Naive B cell (primary cell): ENCODE measurements around the gene HRH1. TPM values are rescaled to one million over a fixed set of nuclear protein-coding genes. Genes with fewer than 3 reads are reported as not detected.
"Not testable (repeated sequence)": the region's sequence is repeated elsewhere in the genome, so short reads cannot be mapped to it uniquely, and the experiment has no call there.

ENCODE experiments used
- ATAC-seq, 2 donors: fragments of 150-1000 bp; cut with Tn5 transposase; 2 replicates each; pipeline ENCODE4 v1.10.0; 2021; ENCODE audit warnings: low read depth in 2 of 2, mild to moderate bottlenecking in 2 of 2, moderate library complexity in 2 of 2
- DNase-seq: peaks from one replicate; pipeline ENCODE4 v3.0.0; 2022
- H3K27ac Mint-ChIP-seq, 6 donors: one replicate each; pipeline ENCODE4 v1.8.0; 2020 to 2022; ENCODE audit warnings: mild to moderate bottlenecking in 6 of 6, mixed read lengths in 6 of 6, moderate library complexity in 5 of 6, inconsistent platforms in 2 of 6
- H3K27me3 Mint-ChIP-seq, 3 donors: one replicate each; pipeline ENCODE4 v1.8.0; 2021 to 2022; ENCODE audit warnings: mixed read lengths in 3 of 3, mild to moderate bottlenecking in 1 of 3
- H3K36me3 Mint-ChIP-seq, 2 donors: one replicate each; pipeline ENCODE4 v1.8.0; 2020 to 2022; ENCODE audit warnings: mixed read lengths in 2 of 2, inconsistent platforms in 1 of 2, mild to moderate bottlenecking in 1 of 2
- H3K4me1 Mint-ChIP-seq, 3 donors: one replicate each; pipeline ENCODE4 v1.8.0; 2020 to 2022; ENCODE audit warnings: mixed read lengths in 3 of 3, inconsistent platforms in 1 of 3, mild to moderate bottlenecking in 1 of 3, moderate library complexity in 1 of 3
- H3K4me3 Mint-ChIP-seq, 8 donors: one replicate each; pipeline ENCODE4 v1.8.0; 2020 to 2022; ENCODE audit warnings: mild to moderate bottlenecking in 8 of 8, mixed read lengths in 8 of 8, moderate library complexity in 8 of 8, inconsistent platforms in 2 of 8
- H3K9me3 Mint-ChIP-seq, 7 donors: one replicate each; pipeline ENCODE4 v1.8.0; 2020 to 2022; ENCODE audit warnings: mixed read lengths in 7 of 7, mild to moderate bottlenecking in 5 of 7, inconsistent platforms in 2 of 7, moderate library complexity in 1 of 7
- polyA plus RNA-seq, 6 donors: library from polyadenylated mRNA; unstranded; fragments of 300-500 nt; fragmentation: Illumina TruSeq; gene quantifications; one replicate each; pipeline ENCODE4 v1.2.3, GENCODE V29; 2021; ENCODE audit warnings: low read depth in 6 of 6

The HRH1 gene
- polyA plus RNA-seq, 6 donors from 2014 or later: not detected

GRCh38 chr3:11250902-11251806 lies 96.9 kb downstream of the HRH1 start:
- Mint-ChIP-seq H3K36me3 (peaks cover 6 to 9% of the 10 kb centered on the region in 2 donors), H3K4me3 (no peak overlapping the region), H3K27ac (no peak overlapping the region), H3K9me3 (peaks cover 0 to 5% (median 0%) of the 10 kb centered on the region in 7 donors), H3K27me3 (peaks cover 17 to 51% (median 30%) of the 10 kb centered on the region in 3 donors), H3K4me1 (no peaks in the 10 kb centered on the region)
- DNase-seq (no peak), ATAC-seq (no peak)

- Mint-ChIP-seq H3K9me3 (peaks cover 0 to 5% (median 0%) of the 10 kb centered on the region in 7 donors), H3K36me3 (peaks cover 6 to 9% of the 10 kb centered on the region in 2 donors), H3K27me3 (peaks cover 17 to 53% (median 34%) of the 10 kb centered on the region in 3 donors), H3K27ac (no peak overlapping the region), H3K4me1 (no peaks in the 10 kb centered on the region), H3K4me3 (no peak overlapping the region)
- ATAC-seq (no peak), DNase-seq (no peak)
Measured at GRCh38 chr3:11251807-11252176, 97.5 kb downstream of the HRH1 start.

GRCh38 chr3:11254876-11255275 lies 100.6 kb downstream of the HRH1 start:
- H3K4me1 Mint-ChIP-seq: no peaks in the 10 kb centered on the region
- no peak overlapping the region for H3K27ac Mint-ChIP-seq
- no peak overlapping the region for H3K4me3 Mint-ChIP-seq

GRCh38 chr3:11255537-11255936 lies 101.2 kb downstream of the HRH1 start:
- not testable (repeated sequence) for ATAC-seq, H3K9me3 Mint-ChIP-seq, H3K36me3 Mint-ChIP-seq, DNase-seq, H3K4me1 Mint-ChIP-seq, H3K4me3 Mint-ChIP-seq
- H3K27ac Mint-ChIP-seq: peak overlapping the region in 1 of 6 donors; percentile 13
- H3K27me3 Mint-ChIP-seq: peaks cover 12 to 59% (median 49%) of the 10 kb centered on the region in 3 donors

More at GRCh38 chr3:11254876-11255275, 100.6 kb downstream of the HRH1 start:
- ATAC-seq (no peak), DNase-seq (no peak)
- H3K36me3 Mint-ChIP-seq: peaks cover 6 to 9% of the 10 kb centered on the region in 2 donors
- H3K27me3 Mint-ChIP-seq: peaks cover 12 to 56% (median 43%) of the 10 kb centered on the region in 3 donors
- peaks cover 0 to 5% (median 0%) of the 10 kb centered on the region in 7 donors for H3K9me3 Mint-ChIP-seq

GRCh38 chr3:11258958-11259357 lies 104.7 kb downstream of the HRH1 start:
- no peak for DNase-seq
- Mint-ChIP-seq H3K9me3 (peaks cover 0 to 5% (median 0%) of the 10 kb centered on the region in 7 donors), H3K36me3 (peaks cover 0 to 9% of the 10 kb centered on the region in 2 donors), H3K27ac (no peak overlapping the region), H3K27me3 (peaks cover 17 to 48% (median 43%) of the 10 kb centered on the region in 3 donors), H3K4me1 (no peaks in the 10 kb centered on the region), H3K4me3 (no peak overlapping the region)
- no peak for ATAC-seq

- Mint-ChIP-seq H3K36me3 (no peaks in the 10 kb centered on the region), H3K4me3 (no peak overlapping the region)
- no peak for DNase-seq
Measured at GRCh38 chr3:11260460-11260859, 106.2 kb downstream of the HRH1 start.

GRCh38 chr3:11269007-11269406 lies 114.7 kb downstream of the HRH1 start:
- H3K36me3 Mint-ChIP-seq: no peaks in the 10 kb centered on the region
- H3K27me3 Mint-ChIP-seq: peaks cover 14 to 25% (median 23%) of the 10 kb centered on the region in 3 donors
- no peak for DNase-seq
- no peak for ATAC-seq
- peak overlapping the region in 1 of 6 donors; percentile 65 for H3K27ac Mint-ChIP-seq
- peaks cover 15 to 24% (median 18%) of the 10 kb centered on the region in 3 donors for H3K4me1 Mint-ChIP-seq
- H3K9me3 Mint-ChIP-seq: no peaks in the 10 kb centered on the region
- no peak overlapping the region for H3K4me3 Mint-ChIP-seq

More at GRCh38 chr3:11260460-11260859, 106.2 kb downstream of the HRH1 start:
- H3K27me3 Mint-ChIP-seq: peaks cover 26 to 44% (median 42%) of the 10 kb centered on the region in 3 donors
- H3K9me3 Mint-ChIP-seq: no peaks in the 10 kb centered on the region
- no peak overlapping the region for H3K27ac Mint-ChIP-seq
- no peak for ATAC-seq
- no peaks in the 10 kb centered on the region for H3K4me1 Mint-ChIP-seq

- peak within 1 kb of the TSS; percentile 85 to 99 (median 96) for H3K4me3 Mint-ChIP-seq
- peaks cover 12 to 17% of the 10 kb centered on the region in 2 donors for H3K36me3 Mint-ChIP-seq
- peak; percentile 90 for ATAC-seq
- peak; percentile 97 for DNase-seq
- H3K4me1 Mint-ChIP-seq: peaks cover 41 to 50% (median 45%) of the 10 kb centered on the region in 3 donors
- peaks cover 0 to 8% (median 1%) of the 10 kb centered on the region in 7 donors for H3K9me3 Mint-ChIP-seq
- H3K27me3 Mint-ChIP-seq: peaks cover 0 to 4% (median 4%) of the 10 kb centered on the region in 3 donors
- peak within 1 kb of the TSS; percentile 99 to 100 (median 100) for H3K27ac Mint-ChIP-seq
Measured at GRCh38 chr3:11271986-11272904, 118.0 kb downstream of the HRH1 start, which contains the start of gene ATG7. ATG7 (plus strand) TSS chr3:11272397; CDS start chr3:11298696, 26,299 bp downstream.

- no peaks in the 10 kb centered on the region for H3K27me3 Mint-ChIP-seq
- H3K4me1 Mint-ChIP-seq: peaks cover 41 to 52% (median 45%) of the 10 kb centered on the region in 3 donors
- H3K9me3 Mint-ChIP-seq: peaks cover 0 to 8% (median 2%) of the 10 kb centered on the region in 7 donors
- H3K27ac Mint-ChIP-seq: peak overlapping the region; percentile 99 to 100 (median 100)
- peaks cover 14 to 18% of the 10 kb centered on the region in 2 donors for H3K36me3 Mint-ChIP-seq
- H3K4me3 Mint-ChIP-seq: peak overlapping the region; percentile 85 to 99 (median 96)
- ATAC-seq (peak in 1 of 2 donors; percentile 8), DNase-seq (peak; percentile 3)
Measured at GRCh38 chr3:11272906-11273574, 118.7 kb downstream of the HRH1 start.

- no peak for DNase-seq
- no peak for ATAC-seq
- Mint-ChIP-seq H3K36me3 (peaks cover 14 to 18% of the 10 kb centered on the region in 2 donors), H3K4me3 (peak overlapping the region in 6 of 8 donors; percentile 4 to 97 (median 94)), H3K9me3 (peaks cover 0 to 8% (median 2%) of the 10 kb centered on the region in 7 donors), H3K4me1 (peaks cover 41 to 55% (median 45%) of the 10 kb centered on the region in 3 donors), H3K27ac (peak overlapping the region; percentile 15 to 100 (median 99)), H3K27me3 (no peaks in the 10 kb centered on the region)
Measured at GRCh38 chr3:11273891-11274291, 119.6 kb downstream of the HRH1 start.

- Mint-ChIP-seq H3K27me3 (no peaks in the 10 kb centered on the region), H3K9me3 (peaks cover 0 to 8% (median 2%) of the 10 kb centered on the region in 7 donors), H3K27ac (peak overlapping the region in 5 of 6 donors; percentile 15 to 100 (median 82)), H3K4me3 (peak overlapping the region in 5 of 8 donors; percentile 8 to 95 (median 47)), H3K4me1 (peaks cover 41 to 55% (median 45%) of the 10 kb centered on the region in 3 donors), H3K36me3 (peaks cover 14 to 18% of the 10 kb centered on the region in 2 donors)
- DNase-seq: no peak
- ATAC-seq: no peak
Measured at GRCh38 chr3:11274566-11275142, 120.4 kb downstream of the HRH1 start.

- peak overlapping the region in 4 of 6 donors; percentile 0 to 86 (median 42) for H3K27ac Mint-ChIP-seq
- DNase-seq: no peak
- no peak for ATAC-seq
- peak overlapping the region in 2 of 8 donors; percentile 61 to 81 for H3K4me3 Mint-ChIP-seq
- no peaks in the 10 kb centered on the region for H3K27me3 Mint-ChIP-seq
- peaks cover 14 to 18% of the 10 kb centered on the region in 2 donors for H3K36me3 Mint-ChIP-seq
- H3K9me3 Mint-ChIP-seq: peaks cover 0 to 8% (median 2%) of the 10 kb centered on the region in 7 donors
- H3K4me1 Mint-ChIP-seq: peaks cover 41 to 55% (median 45%) of the 10 kb centered on the region in 3 donors
Measured at GRCh38 chr3:11275926-11276325, 121.6 kb downstream of the HRH1 start.
